ENCODE data around the gene HAUS8. TPM values are rescaled to one million over a fixed set of nuclear protein-coding genes. Genes with fewer than 3 reads are reported as not detected.
"Not testable (repeated sequence)": the region's sequence is repeated elsewhere in the genome, so short reads cannot be mapped to it uniquely, and the experiment has no call there.

HAUS8 gene
- total and polyA plus RNA-seq, 2 of the 8 experiments (the other 6 are each of a cell fraction or from before 2014, with no cell fraction given) = 18.4 to 23.2 TPM

DNA sequence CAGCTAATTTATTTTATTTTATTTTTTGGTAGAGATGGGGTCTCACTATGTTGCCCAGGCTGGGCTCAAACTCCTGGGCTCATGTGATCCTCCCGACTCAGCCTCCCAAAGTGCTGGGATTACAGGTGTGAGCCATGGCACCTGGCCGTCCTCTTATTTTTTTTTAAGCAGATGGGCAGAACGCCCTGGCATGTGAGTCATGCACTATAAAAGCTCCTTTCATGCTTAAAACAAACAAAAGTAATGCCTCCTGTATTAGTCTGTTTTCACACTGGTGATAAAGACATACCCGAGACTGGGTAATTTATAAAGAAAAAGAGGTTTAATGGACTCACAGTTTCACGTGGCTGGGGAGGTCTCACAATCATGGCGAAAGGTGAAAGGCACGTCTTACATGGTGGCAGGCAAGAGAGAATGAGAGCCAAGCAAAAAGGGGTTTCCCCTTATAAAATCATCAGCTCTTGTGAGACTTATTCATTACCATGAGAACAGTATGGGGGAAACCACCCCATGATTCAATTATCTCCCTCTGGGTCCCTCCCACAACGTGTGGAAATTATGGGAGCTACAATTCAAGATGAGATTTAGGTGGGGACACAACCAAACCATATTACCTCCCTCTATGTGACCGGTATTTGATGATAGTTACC lies 60.9 kb downstream of the HAUS8 start:
- H3K56ac ChIP-seq (replicated peaks; ENCODE audit: insufficient read length, low read depth, low read length); H3K9me3 ChIP-seq (ENCODE audit: insufficient read depth in 2 of 2, low read depth in 1 of 2, low read length in 1 of 2); H3K4me3 ChIP-seq (ENCODE audit: extremely low read depth in 1 of 4, insufficient read depth in 2 of 4, low read depth in 3 of 4, low read length in 4 of 4); H4K8ac ChIP-seq (ENCODE audit: extremely low read depth, insufficient read depth, low read length); H3K79me2 ChIP-seq (ENCODE audit: control insufficient read depth in 1 of 2, insufficient read depth in 2 of 2, low read length in 2 of 2); H3K36me3 ChIP-seq (ENCODE audit: control insufficient read depth in 2 of 4, insufficient read depth in 4 of 4, low read length in 3 of 4); H2BK5ac ChIP-seq (ENCODE audit: low read depth, low read length); DNase-seq (ENCODE audit: low read depth in 1 of 2, low spot score in 2 of 2); H4K20me1 ChIP-seq (replicated peaks in 1 of 2; ENCODE audit: control insufficient read depth in 1 of 2, insufficient read depth in 2 of 2, low read length in 2 of 2); FAIRE-seq; H3K27ac ChIP-seq (ENCODE audit: low read depth, low read length); H3K14ac ChIP-seq (ENCODE audit: insufficient read length); H3K27me3 ChIP-seq (replicated peaks in 1 of 4; ENCODE audit: control insufficient read depth in 3 of 4, extremely low read depth in 1 of 4, insufficient read depth in 3 of 4, low read length in 3 of 4); H4K5ac ChIP-seq (ENCODE audit: insufficient read length, low read depth, low read length); H3K9ac ChIP-seq (replicated peaks in 1 of 4; ENCODE audit: extremely low read depth in 1 of 4, low read depth in 3 of 4, low read length in 3 of 4); H2BK15ac ChIP-seq (ENCODE audit: low read length); H3K18ac ChIP-seq (ENCODE audit: extremely low read depth, low read length); H2BK120ac ChIP-seq (replicated peaks; ENCODE audit: low read depth, low read length); H2BK12ac ChIP-seq (ENCODE audit: low read depth, low read length); H3K23ac ChIP-seq (ENCODE audit: insufficient read length); H2AK5ac ChIP-seq (ENCODE audit: low read depth, low read length); POLR2A ChIA-PET (ENCODE audit: partially characterized antibody); H2AFZ ChIP-seq (ENCODE audit: low read length); H2BK20ac ChIP-seq (ENCODE audit: low read length); H3K4me1 ChIP-seq (replicated peaks in 1 of 4; ENCODE audit: control insufficient read depth in 3 of 4, insufficient read depth in 4 of 4, low read length in 3 of 4); H3K23me2 ChIP-seq (ENCODE audit: low read depth, low read length); H3K79me1 ChIP-seq (ENCODE audit: low read depth, low read length); H3K4me2 ChIP-seq (ENCODE audit: insufficient read depth in 1 of 2, low read depth in 2 of 2, low read length in 2 of 2); H4K91ac ChIP-seq (replicated peaks; ENCODE audit: insufficient read length, low read length); H3K4ac ChIP-seq (replicated peaks; ENCODE audit: insufficient read length, low read depth, low read length): not testable (repeated sequence)
- WGBS, 2 experiments (ENCODE audit: extremely low coverage in 1 of 2, insufficient coverage in 1 of 2, insufficient read length in 1 of 2, insufficient replicate concordance in 2 of 2, low coverage in 1 of 2, low lambda C conversion rate in 2 of 2, missing lambda C conversion rate in 1 of 2) = 86% methylated on average over 9 of the region's 9 CpGs; no CpG with 5 or more reads in 1 of the 2 experiments
- CTCF ChIA-PET (ENCODE audit: partially characterized antibody) = interaction anchor here (1.4 kb wide), 1 partner anchor 10 kb away, joined by 3 read pairs; no protein-coding TSS in a partner anchor

Data from H1 (cell line).